Gastrocnemius medialis (tissue), 4 donors: Measurements from ENCODE around the gene ENTPD6.

Experiments used
- CTCF ChIP-seq, 5 experiments: fragments of 450-650 bp in 3 of 5; fragments of 200-600 bp in 2 of 5; sonication (generic) in 2 of 5; IDR thresholded peaks in 4 of 5; conservative IDR thresholded peaks in 1 of 5; 1 replicate in 4 of 5; 2 replicates in 1 of 5; pipeline ENCODE4 v1.5.1; 2016 to 2019; ENCODE audit warnings: antibody characterized with exemption in 5 of 5, mild to moderate bottlenecking in 3 of 5, moderate library complexity in 3 of 5
- POLR2A ChIP-seq, 2 donors: fragments of 450-650 bp; IDR thresholded peaks; one replicate each; pipeline ENCODE4 v1.6.1; 2017; ENCODE audit warnings: antibody characterized with exemption in 2 of 2, mild to moderate bottlenecking in 2 of 2, moderate library complexity in 2 of 2

GRCh38 chr20:25209911-25210310 is 14.4 kb downstream of the ENTPD6 start:
- no peak for TF ChIP-seq POLR2A (IDR thresholded peaks at IDR 0.05)
- TF ChIP-seq CTCF (IDR thresholded peaks at IDR 0.05 in 4 of 5, conservative IDR thresholded peaks at IDR 0.05 in 1 of 5), result no peak
